TTC549 (cell line): ENCODE data around the gene EYS.
"Not testable (repeated sequence)": the region's sequence is repeated elsewhere in the genome, so short reads cannot be mapped to it uniquely, and the experiment has no call there.

Source experiments
- FAIRE-seq: peaks from 2 replicates; lab custom pipeline; 2012; peaks lifted over from hg19 to GRCh38; lab: Jason Lieb, UNC

Gene EYS

DNA sequence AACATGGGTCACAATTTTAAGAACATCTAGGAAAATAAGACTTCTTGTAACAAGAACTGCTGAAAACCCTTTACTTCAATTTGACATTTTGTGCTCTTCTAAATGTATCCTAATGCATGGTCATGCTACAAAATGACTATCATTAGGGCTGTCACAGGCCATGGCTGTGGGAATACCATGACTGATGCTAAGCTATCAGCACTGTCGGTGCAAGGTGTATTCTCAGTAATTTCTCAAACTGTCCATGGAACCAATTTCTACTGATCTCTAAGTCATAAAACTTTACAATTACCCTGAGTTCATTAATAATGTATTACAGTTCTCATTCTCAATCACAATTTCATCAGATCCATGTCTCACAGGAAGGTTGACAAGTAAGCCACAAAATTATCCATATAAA is 625.3 kb downstream of the EYS start:
- no peak for FAIRE-seq

DNA sequence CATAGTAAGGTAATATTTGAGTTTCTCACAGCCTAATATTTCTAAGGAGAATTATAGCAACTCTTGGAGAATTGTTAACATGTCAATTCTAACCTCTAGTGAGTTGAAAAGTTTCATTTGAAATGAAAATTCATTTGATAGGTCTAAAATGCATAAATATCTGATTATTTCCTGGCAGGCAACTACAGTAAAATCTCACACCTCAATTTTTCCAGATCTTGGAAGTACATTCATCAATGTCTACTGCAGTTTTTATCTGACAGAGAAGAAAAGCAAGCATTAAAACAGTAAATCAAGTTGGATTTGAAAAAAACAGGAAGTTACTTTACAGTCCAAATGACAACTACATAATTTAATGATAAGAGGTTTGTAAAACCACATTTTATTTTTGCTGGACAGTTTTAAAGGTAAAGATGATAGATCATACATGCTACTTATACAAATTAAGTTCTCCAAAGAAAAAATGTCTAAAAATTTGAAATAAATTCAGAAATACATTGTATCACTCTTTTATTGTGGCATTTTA is 631.3 kb downstream of the EYS start:
- FAIRE-seq = no peak

DNA sequence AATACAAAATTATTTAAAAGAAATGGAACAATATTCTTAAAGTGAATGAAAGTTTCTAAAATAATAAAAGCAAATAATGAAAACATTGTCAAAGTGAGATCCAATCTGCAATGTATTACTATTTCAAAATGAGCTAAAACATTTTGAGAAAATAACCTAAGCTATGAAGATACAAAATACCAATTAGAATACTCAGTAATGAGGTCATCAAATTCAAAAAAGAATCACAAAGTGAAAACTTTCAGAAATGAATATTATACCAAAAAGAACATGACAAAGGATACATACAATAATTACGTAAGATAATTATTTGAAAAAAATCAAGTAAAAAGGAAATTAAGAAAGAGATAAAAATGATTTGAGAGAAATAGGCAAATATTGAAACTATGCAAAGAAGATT is 634.5 kb downstream of the EYS start:
- FAIRE-seq = no peak

DNA sequence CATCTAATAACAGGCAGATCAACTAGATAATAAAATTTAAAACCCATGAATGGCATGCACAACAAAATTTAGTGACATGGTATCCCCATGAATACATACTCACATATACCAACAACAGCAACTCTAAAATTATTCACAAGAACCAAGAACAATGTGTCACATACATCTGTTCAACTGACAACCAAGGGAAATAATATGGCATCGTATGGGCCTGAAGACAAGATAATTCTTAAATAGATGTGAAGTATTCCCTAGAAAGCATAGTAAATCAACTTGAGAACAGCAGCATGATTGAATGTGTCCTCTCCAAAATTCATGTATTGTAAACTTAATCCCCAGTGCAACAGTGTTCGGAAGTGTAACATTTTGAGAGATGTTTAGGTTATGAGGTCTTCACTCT is 635.5 kb downstream of the EYS start:
- no peak for FAIRE-seq

DNA sequence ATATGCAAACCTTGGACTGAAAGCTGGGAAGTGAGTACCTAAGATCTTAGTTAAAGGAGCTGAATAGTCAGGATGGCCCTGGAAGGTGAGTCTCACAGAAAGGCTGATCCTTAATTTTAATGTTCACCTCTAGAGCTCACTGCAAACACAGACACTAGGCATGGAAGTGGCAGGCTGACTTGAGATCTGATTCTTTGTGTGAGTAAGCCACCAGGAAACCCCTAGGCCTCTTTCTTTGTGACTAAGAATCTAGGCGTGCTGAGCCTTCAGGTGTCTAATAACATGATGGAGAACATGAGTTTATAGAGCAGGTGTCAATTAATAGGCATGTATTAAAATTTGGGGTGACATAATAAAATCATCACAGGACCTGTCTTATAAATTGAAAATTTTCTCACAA is 642.2 kb downstream of the EYS start:
- FAIRE-seq = no peak

DNA sequence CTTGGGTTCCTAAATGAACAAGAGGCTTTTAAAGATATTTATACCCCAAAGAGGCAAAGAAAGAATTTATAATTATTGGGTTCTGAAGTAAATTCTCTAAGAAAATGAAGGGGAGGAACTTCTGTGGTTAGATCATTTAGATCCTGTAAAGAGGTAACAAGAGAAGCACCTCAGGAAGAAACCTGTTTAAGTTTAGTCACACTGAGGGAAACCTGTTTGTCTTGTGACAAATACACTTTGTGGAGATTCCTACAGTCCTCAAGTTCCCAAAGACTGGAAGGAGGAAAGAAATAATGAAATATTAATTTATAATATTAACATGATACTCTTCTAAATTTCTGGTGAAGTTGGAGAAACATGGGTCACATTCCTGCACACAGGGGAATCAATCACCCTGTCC is 647.5 kb downstream of the EYS start:
- no peak for FAIRE-seq

DNA sequence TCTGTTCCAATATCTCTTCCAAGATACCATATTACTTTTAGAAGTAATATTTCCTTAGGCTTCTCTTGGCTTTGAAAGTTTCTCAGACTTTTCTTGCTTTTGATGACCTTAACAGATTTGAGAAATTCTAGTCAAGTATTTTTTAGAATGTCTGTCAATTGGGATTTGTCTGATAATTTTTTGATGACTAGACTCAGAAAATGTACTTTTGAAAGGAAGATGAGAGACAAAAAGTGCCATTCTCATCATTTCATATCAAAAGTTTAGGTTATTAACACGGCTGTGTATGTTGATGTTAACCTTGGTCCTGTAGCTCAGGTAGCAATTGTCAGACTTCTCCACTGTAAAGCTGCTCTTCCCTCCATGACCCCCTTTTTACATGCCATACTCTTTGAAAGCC is 651.5 kb downstream of the EYS start:
- no peak for FAIRE-seq

DNA sequence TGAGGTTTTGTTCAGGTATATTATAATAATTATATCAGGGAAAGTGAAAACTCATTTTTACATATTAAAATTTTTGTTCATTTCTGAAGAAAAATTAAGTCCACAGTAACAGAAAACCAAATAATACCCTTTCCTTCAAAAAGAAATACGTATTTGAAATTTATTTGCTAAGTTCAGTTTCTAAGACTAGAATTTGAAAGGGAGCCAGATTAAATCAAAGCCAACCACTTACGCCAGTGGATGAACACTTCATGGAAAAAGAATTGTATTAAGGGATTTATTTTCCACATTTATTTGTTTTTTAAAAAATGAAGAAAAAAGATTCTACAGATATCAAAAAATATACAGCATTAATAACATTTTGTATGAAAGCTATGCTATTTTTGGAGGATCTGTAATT is 654.4 kb downstream of the EYS start:
- no peak for FAIRE-seq

DNA sequence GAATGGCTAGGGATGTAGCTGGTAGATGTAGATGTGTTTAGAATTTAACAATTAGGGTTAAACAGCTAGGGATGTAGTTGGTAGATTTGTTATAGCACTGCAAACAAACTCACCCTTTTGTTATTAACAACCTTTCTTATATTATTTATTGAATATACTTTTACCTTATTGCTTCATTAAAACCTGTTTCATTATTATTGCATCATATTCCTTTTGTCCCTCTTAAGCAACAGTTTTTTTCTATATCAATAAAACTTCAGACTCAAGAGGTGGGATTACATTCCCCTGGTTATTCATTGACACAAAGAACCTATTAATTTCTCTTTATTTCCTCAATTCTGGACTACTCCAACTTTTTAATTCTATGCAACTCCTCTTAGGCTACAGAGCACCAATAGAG is 661.2 kb downstream of the EYS start:
- FAIRE-seq = no peak

DNA sequence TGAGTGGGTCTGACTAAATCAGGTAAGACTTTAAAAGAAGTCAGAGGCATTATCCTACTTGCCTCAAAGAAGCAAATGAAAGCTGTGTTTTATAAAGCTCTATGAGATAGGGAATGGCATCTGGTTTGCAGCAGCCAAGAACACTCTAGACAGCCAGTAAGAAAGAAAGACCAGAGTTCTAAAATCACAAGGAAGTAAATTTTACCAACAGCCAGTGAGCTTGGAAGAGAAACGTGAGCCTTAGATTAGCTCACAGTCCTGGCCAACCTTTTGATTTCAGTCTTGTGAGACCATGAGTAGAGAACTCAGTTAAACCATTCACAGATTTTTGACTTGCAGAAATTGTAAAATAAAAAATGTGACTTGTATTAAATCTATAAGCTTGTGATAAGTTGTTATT is 693.0 kb downstream of the EYS start:
- no peak for FAIRE-seq

DNA sequence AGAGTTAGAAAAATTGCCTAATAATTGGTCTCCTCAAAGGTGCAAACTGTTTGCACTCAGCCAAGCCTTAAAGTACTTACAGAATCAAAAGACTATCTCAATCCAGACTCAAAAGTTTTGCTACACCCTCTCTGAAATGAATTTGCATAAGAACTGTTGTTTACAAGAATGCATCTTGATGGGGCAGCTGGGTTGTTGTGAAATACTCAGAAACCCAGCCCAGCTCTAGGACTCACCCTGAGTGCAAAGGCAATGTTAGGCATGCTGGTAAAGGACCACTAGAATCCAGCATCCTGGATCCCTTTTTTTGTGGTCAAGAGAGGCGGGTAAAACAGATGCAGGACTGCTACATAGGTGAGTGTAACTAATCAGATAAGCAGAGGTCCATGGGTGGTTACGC is 700.2 kb downstream of the EYS start:
- no peak for FAIRE-seq

DNA sequence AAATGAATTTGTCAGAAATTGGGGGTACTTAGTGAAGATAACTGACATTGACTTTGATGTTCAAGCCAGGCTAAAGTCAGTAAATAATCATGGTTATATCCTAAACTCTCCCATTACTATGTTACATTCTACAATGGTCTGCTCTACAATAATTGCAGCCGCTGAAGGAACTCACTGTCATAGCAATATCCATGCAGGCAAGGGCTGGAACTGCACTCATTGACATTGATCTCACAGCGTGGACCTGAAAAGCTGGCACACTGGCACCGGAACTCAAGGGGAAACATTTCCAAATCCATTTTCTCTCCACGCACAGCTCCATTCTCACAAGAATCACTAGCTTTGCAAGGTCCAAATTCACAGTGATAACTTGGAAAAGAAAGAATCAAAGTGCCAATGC is 702.7 kb downstream of the EYS start:
- FAIRE-seq = no peak

DNA sequence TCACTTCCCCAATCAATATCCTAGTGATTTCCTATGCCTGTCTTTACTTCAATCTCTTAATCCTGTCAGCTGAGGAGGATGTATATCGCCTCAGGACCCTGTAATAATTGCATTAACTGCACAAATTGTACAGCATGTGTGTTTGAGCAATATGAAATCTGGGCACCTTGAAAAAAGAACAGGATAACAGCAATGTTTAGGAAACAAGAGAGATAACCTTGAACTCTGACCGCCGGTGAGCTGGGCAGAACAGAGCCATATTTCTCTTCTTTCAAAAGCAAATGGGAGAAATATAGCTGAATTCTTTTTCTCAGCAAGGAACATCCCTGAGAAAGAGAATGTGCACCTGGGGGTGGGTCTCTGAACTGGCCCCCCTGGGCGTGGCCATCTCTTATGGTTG is 704.1 kb downstream of the EYS start:
- not testable (repeated sequence) for FAIRE-seq

DNA sequence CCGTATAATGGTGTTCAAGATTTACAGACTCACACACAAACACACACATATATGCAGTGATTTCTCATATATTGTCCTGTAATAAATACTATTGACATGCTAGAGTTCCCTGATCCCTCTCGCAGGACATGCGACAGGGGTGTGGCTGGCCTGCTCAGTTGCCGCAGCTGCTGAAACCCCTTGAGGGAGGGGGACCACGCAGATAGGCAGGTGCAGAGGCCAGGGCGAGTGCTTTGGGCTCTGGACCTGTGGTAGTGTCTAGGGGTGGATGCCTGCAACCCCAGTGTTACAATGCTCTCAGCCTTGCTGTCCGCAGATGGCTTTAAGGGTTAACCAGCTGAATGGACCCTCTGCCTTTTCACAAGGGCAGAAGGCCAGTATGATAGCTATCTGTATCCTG is 706.2 kb downstream of the EYS start:
- no peak for FAIRE-seq

DNA sequence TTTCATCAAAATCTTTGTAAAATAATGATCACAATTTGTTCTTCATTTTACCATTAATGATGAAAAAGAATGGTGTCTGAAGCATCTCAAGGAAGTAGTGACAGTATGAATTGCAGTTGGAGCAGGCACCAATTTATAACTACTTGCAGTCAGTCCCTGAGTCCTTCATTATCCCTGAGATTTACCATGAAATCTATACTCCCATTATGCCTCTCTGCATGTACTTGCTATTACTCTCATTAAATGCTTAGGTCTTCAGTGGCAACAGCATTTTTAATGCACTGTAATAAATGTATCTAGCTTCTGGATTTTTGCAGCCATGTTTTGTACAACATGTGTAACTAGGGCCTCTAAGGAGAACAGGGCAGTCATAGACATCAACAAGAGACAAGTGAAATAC is 708.8 kb downstream of the EYS start:
- FAIRE-seq = no peak

DNA sequence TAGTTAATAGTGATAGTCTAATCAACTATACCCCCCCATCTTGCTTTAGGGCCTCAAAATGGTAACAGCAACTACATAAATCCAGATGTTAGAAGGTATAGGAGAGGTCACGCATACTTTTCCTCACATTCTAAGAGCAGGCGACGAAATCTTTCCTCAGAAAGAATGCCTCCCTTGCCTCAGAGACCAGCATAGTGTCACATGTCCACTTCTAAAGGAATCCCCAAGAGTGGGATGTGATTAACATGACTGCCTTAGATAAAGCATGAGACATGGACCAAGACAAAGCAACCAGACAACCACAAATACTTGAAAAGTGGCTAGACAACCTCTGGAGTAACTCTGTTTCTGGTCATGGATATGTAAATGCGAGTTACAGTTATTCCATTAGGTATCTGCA is 710.7 kb downstream of the EYS start:
- FAIRE-seq = no peak

DNA sequence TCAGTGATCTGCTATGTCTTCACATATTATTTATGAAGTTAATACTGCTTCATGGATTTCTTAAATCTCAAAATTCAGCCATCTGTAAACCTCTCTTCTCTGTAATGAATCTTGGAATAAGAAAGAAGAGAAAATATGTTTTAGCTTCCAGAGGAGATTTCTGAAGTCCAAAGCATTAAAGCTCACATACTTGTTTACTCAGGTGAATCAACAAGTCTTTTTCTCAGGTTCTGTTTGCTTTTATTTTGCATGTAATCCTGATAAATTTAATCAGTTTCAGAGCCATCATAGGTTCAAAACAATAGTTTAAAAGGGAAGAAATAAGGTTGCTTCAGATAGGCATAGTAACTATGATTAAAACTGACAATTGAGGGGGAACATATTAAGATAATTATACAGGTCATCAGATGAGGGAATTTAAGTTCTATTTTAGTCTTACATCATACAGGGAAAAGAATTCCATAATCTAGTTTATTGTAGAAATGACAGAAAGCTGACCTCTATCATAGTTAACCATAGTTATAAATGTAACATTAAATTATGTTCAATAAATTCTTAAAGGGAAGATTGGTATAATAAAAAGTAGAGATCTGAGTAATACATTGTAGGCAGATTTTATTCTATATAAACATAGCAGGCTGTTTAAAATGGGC is 716.2 kb downstream of the EYS start:
- FAIRE-seq = no peak

DNA sequence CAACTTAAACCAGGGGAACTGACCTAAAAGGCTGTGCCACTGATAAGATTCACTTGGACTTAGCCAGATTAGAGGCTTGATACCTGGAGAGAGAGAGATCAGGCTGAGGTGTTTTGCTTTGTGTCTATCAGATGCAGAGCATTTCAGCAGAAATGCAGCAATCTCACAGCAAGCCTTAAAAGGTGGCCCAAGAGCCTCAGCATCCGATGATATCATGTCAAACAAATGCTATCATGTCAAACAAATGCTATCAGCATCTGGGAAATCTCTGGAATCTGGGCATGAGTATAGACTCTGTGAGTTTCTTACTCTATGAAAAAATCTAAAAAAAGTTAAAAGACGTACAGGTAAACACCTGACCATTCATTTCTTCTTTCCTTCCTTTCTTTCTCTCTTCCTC is 718.9 kb downstream of the EYS start:
- no peak for FAIRE-seq

DNA sequence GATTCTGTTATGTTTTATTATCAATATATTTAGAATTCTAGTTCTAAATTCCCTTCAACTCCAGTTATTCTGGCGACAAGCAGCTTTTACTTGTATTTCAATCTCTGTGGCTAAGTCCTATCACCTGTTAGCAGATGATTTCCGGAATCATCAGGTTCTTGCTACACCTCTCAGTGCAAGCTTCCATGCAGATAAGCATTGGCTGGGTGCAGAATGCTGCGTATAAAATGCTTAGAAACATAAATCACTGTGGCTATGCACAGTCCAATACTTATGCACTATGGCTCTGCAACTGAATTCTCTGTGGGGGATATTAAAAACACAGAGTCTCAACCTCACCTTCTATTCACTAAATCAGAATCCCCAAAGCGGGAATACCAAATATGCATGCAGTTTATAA is 720.0 kb downstream of the EYS start:
- FAIRE-seq = no peak

DNA sequence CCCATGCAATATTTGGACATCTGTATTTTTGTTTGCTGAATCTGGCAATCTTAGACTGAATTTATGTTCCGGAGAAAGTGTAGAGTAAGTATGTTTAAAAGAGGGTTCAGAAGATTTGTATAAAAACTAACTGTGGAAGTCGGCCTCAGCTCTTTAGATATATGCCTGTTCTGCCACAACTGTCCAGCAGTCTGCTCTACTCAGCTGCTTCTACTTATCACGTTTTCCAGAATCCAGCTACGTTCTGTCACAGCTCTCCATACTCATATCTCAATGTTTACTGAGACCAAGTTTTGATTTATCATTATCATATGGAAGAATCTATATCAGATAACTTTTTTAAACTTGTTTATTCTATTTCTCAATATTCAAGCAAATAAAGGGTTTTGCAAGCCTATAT is 721.3 kb downstream of the EYS start:
- FAIRE-seq = no peak

DNA sequence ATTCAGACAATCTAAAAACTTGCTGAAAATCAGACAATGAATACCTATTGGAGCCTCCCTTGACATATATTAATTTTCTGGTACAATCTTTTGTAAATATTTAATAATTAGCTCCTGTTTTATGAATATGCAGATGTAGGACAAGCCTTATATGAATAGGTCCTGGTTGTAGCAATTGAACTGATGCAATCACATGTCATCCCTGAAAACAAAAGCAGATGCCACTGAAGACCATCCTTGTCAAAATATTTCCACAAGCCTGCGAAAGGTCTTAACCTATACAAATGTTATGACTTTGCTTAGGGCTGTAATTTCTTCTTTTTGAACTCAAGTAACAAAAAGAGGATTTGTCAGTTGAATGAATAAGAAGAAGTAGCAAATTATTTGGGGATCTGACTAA is 722.1 kb downstream of the EYS start:
- FAIRE-seq = no peak

DNA sequence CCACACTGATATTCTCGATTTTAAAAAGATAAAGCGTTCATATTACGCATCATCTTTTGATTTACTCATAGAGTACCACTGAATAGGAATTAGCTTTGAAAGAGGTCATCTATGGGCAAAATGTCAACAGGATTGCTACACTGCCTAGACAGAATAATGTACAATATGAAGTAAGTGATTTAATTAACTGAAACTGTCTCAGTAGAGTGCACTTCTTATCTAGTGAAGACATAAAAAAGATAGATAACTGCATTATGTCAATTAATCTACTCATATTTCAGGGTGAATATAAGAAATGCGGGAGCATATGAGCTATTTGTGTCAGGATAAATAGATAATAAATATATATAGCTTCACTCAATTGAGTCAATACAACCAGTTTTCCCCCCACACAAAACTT is 723.9 kb downstream of the EYS start:
- no peak for FAIRE-seq

DNA sequence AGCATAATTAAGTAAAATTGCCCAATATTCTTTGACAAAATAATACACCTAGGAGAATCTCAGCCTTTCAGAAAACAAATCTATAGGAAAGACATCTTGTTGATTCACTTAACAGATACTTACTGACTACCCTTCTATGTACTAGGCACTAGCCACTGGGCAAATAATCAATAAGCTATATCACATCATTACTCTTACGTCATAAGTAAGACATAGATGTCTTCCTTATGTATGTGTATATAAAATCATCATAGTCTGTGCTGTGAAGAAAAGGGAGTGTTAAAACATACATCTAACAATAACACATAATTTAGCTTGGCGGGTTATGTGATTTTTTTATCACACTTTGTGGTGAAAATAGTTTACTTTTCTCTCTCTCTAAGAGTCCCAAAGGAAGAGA is 733.9 kb downstream of the EYS start:
- no peak for FAIRE-seq

DNA sequence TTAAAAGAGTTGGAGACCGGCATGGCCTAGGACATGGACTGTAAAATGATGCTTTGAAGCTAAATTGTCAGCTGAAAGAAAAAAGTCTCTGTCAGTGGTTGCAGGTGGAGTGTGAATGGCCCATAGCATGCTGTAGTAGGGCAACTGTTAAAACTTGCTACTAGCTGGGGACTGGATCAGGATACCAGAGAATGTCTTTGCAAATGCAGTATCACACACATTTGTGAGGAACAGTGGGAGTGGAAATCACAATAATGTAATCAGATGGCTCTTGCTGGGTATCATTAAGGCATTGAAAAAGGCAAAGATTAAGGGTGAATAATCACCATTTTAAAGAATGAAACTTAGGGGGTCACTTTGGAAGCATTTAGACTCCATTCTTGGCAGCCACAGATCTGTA is 737.9 kb downstream of the EYS start:
- FAIRE-seq = no peak

DNA sequence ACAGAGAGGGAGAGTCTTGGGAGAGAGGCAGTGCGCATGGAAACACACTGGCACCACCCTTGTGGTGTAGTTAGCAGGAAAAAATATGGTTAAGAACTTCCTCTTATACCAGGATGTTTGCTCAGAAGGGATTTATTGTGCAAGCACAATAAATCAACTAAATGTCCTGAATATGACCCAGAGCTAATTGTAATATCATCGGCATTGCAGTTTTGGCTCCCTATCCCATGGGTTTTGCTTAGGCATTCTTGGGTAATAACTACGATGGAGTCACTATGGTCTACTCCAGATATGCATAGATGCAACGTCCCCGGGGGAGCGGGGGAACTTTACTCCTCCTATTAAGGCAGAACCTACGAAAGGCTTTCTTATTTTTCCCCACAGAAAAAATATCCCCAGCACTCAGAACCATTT is 751.6 kb downstream of the EYS start:
- FAIRE-seq = no peak
